ENCODE results near the gene BOD1L1. TPM values are rescaled to one million over a fixed set of nuclear protein-coding genes. Genes with fewer than 3 reads are reported as not detected.
A peak's percentile ranks its signal among the peaks of the same experiment; 100 is the strongest.

The BOD1L1 gene
- total and polyA plus RNA-seq, 2 donors (not counting 1 experiment from before 2014, with no cell fraction given), result 20.2 to 109 TPM

DNA sequence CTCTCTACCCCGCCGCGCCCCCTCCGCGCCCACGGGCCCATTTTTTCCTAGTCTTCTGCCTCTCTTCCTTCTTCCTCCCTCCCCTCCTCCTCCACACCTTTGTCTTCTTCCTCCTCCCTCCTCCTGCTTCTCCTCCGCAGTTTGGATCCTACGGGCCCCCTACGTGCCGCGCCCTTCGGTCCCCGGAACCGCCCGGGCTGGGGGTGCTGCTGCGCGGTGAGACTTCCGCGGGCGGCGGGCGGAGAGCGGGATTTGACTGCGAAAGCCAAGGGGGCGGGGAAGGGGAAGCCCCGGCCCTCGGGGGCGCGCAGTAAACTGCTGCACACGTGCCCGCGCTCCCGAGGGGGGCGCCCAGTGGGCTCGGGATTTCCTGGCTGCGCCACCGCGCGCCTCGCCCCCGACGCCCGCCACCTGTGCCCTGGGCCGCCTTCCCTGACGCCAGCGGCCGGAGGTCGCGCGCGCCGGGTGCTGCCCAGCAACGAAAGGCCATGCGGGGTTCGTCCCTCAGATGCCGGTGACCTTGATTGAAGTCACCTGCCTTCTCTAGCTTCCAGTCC lies 80.0 kb downstream of the BOD1L1 start:
- DNase-seq, result peak; percentile 68
- peaks cover 2 to 74% (median 61%) of the 10 kb centered on the region in 4 experiments for H3K27me3 ChIP-seq (replicated peaks in 1 of 4; ENCODE audit: control extremely low read depth in 1 of 4, control insufficient read depth in 3 of 4, insufficient read depth in 4 of 4, low read length in 3 of 4)
- ATAC-seq (ENCODE audit: low read depth), result peak; percentile 23
- peak overlapping the region in 4 of 5 experiments; percentile 46 to 60 (median 55) for H3K4me3 ChIP-seq (ENCODE audit: control extremely low read depth in 1 of 5, extremely low read depth in 1 of 5, insufficient read depth in 1 of 5, low read depth in 2 of 5, low read length in 4 of 5)
- H3K79me2 ChIP-seq (ENCODE audit: control insufficient read depth, insufficient read depth, low read length), result no peaks in the 10 kb centered on the region
- H3K36me3 ChIP-seq (replicated peaks in 1 of 2; ENCODE audit: control extremely low read depth in 1 of 2, control insufficient read depth in 1 of 2, extremely low read depth in 1 of 2, insufficient read depth in 2 of 2, low read length in 1 of 2), result no peaks in the 10 kb centered on the region
- POLR2A ChIA-PET, result no interaction called here
- H3K4me1 ChIP-seq (ENCODE audit: control insufficient read depth in 2 of 2, insufficient read depth in 2 of 2, low read length in 2 of 2), result peaks cover 55 to 59% of the 10 kb centered on the region in 2 donors
- H3K9ac ChIP-seq (ENCODE audit: low read length), result peak overlapping the region; percentile 66
- intact Hi-C loops (cut with micrococcal nuclease), result loop anchor here (5.0 kb wide), 1 partner anchor 1455 kb away; the partner anchor contains the start of gene CPEB2
- peak overlapping the region; percentile 95 for H3K4me2 ChIP-seq (replicated peaks; ENCODE audit: low read depth, low read length, poor library complexity, severe bottlenecking)
- Mint-ChIP-seq H3K4me3 (peak overlapping the region; percentile 90), H3K4me1 (peaks cover 38% of the 10 kb centered on the region), H3K27ac (peak overlapping the region; percentile 65), H3K27me3 (peaks cover 68% of the 10 kb centered on the region), H3K9me3 (ENCODE audit: insufficient read depth) (no peaks in the 10 kb centered on the region)
- under 1% methylated on average over 56 of the region's 56 CpGs for WGBS (ENCODE audit: insufficient coverage)
- peak overlapping the region; percentile 72 for H2AFZ ChIP-seq (ENCODE audit: insufficient read depth, low read depth, low read length, poor library complexity, severe bottlenecking)
- H4K20me1 ChIP-seq (ENCODE audit: control insufficient read depth, insufficient read depth, low read length, poor library complexity, severe bottlenecking), result no peaks in the 10 kb centered on the region
- no peak overlapping the region for H3K27ac ChIP-seq (ENCODE audit: low read length in 2 of 2)
- TF ChIP-seq EZH2 (IDR thresholded peaks at IDR 0.05; ENCODE audit: borderline replicate concordance, insufficient read depth, low read depth, low read length, poor library complexity, severe bottlenecking), result peak; percentile 56
- TF ChIP-seq, protein P1, sequence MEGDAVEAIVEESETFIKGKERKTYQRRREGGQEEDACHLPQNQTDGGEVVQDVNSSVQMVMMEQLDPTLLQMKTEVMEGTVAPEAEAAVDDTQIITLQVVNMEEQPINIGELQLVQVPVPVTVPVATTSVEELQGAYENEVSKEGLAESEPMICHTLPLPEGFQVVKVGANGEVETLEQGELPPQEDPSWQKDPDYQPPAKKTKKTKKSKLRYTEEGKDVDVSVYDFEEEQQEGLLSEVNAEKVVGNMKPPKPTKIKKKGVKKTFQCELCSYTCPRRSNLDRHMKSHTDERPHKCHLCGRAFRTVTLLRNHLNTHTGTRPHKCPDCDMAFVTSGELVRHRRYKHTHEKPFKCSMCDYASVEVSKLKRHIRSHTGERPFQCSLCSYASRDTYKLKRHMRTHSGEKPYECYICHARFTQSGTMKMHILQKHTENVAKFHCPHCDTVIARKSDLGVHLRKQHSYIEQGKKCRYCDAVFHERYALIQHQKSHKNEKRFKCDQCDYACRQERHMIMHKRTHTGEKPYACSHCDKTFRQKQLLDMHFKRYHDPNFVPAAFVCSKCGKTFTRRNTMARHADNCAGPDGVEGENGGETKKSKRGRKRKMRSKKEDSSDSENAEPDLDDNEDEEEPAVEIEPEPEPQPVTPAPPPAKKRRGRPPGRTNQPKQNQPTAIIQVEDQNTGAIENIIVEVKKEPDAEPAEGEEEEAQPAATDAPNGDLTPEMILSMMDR (IDR thresholded peaks at IDR 0.05), result no peak
- peaks cover 1 to 46% (median 19%) of the 10 kb centered on the region in 3 donors for H3K9me3 ChIP-seq (ENCODE audit: control extremely low read depth in 1 of 3, control insufficient read depth in 2 of 3, insufficient read depth in 1 of 3, low read length in 2 of 3)
- CTCF ChIA-PET, result interaction anchor here (1.0 to 2.2 kb wide), 4 partner anchors 64 to 1782 kb away, joined by 3 to 12 read pairs (median 4); no protein-coding TSS in a partner anchor

DNA sequence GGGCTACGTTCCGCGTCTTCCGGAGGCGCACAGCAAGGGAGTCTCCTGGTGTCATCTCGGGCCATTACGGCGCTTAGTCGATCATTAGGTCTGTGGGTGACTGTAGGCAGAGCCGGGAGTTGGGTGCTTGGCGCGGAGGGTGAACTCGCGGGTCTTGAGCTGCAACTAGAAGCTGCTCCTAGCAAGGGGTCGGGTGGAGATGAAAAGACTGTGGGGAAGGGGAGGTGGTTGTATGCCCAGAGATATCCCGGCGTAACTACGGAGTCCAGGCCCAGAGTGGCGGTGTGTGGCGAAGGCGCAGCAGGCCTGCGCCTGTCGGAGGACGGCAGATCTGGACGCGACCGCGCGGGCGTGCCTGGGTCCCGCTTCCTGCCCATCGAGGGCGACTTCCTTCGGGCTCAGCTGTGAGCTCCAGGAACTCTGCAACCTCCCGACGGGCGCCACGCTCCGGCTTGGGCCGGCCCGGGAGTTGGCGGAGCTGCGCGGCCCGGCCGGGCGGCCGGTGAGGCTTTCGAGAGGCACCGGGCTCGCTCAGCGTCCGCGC lies 80.5 kb downstream of the BOD1L1 start:
- CTCF ChIA-PET, result interaction anchor here (1.4 to 2.2 kb wide), 2 partner anchors 818 to 1781 kb away, joined by 3 to 12 read pairs; no protein-coding TSS in a partner anchor

More for the DNA sequence above, 80.5 kb downstream of the BOD1L1 start:
- peaks cover 62% of the 10 kb centered on the region for H3K27me3 Mint-ChIP-seq
- peaks cover 1 to 51% (median 19%) of the 10 kb centered on the region in 3 donors for H3K9me3 ChIP-seq (ENCODE audit: control extremely low read depth in 1 of 3, control insufficient read depth in 2 of 3, insufficient read depth in 1 of 3, low read length in 2 of 3)
- peak overlapping the region in 4 of 5 experiments; percentile 46 to 60 (median 55) for H3K4me3 ChIP-seq (ENCODE audit: control extremely low read depth in 1 of 5, extremely low read depth in 1 of 5, insufficient read depth in 1 of 5, low read depth in 2 of 5, low read length in 4 of 5)
- H3K4me2 ChIP-seq (replicated peaks; ENCODE audit: low read depth, low read length, poor library complexity, severe bottlenecking), result peak overlapping the region; percentile 95
- intact Hi-C loops (cut with micrococcal nuclease), result loop anchor here (5.0 kb wide), 1 partner anchor 1455 kb away; the partner anchor contains the start of gene CPEB2
- no peaks in the 10 kb centered on the region for H3K36me3 ChIP-seq (replicated peaks in 1 of 2; ENCODE audit: control extremely low read depth in 1 of 2, control insufficient read depth in 1 of 2, extremely low read depth in 1 of 2, insufficient read depth in 2 of 2, low read length in 1 of 2)
- H3K27me3 ChIP-seq (replicated peaks in 1 of 4; ENCODE audit: control extremely low read depth in 1 of 4, control insufficient read depth in 3 of 4, insufficient read depth in 4 of 4, low read length in 3 of 4), result peaks cover 2 to 80% (median 63%) of the 10 kb centered on the region in 4 experiments
- 2% methylated on average over 54 of the region's 54 CpGs for WGBS (ENCODE audit: insufficient coverage)
- no peak overlapping the region for H3K27ac ChIP-seq (ENCODE audit: low read length in 2 of 2)
- no peaks in the 10 kb centered on the region for H3K79me2 ChIP-seq (ENCODE audit: control insufficient read depth, insufficient read depth, low read length)
- peak overlapping the region; percentile 72 for H2AFZ ChIP-seq (ENCODE audit: insufficient read depth, low read depth, low read length, poor library complexity, severe bottlenecking)
- peak; percentile 8 for ATAC-seq (ENCODE audit: low read depth)
- no peaks in the 10 kb centered on the region for H4K20me1 ChIP-seq (ENCODE audit: control insufficient read depth, insufficient read depth, low read length, poor library complexity, severe bottlenecking)
- no peak for TF ChIP-seq EZH2 (IDR thresholded peaks at IDR 0.05; ENCODE audit: borderline replicate concordance, insufficient read depth, low read depth, low read length, poor library complexity, severe bottlenecking)
- TF ChIP-seq, protein P1 (IDR thresholded peaks at IDR 0.05), result no peak
- POLR2A ChIA-PET, result no interaction called here
- peaks cover 41% of the 10 kb centered on the region for H3K4me1 Mint-ChIP-seq
- DNase-seq, result peak; percentile 69
- H3K4me3 Mint-ChIP-seq, result peak overlapping the region; percentile 90
- H3K4me1 ChIP-seq (ENCODE audit: control insufficient read depth in 2 of 2, insufficient read depth in 2 of 2, low read length in 2 of 2), result peaks cover 60 to 65% of the 10 kb centered on the region in 2 donors
- peak overlapping the region; percentile 85 for H3K27ac Mint-ChIP-seq
- no peaks in the 10 kb centered on the region for H3K9me3 Mint-ChIP-seq (ENCODE audit: insufficient read depth)
- H3K9ac ChIP-seq (ENCODE audit: low read length), result peak overlapping the region; percentile 66

Measured in B cell (primary cell).